Testis (tissue), 2 donors: ENCODE data around the gene PXN.

Source experiments
- POLR2A ChIP-seq: fragments of 450-650 bp; IDR thresholded peaks from one replicate; pipeline ENCODE4 v1.6.1; 2017; ENCODE audit warnings: antibody characterized with exemption, mild to moderate bottlenecking, moderate library complexity
- TF ChIP-seq, protein P1 (sequence below), 3 experiments: fragments of 450-650 bp in 2 of 3; fragments of 200-600 bp in 1 of 3; sonication (generic) in 1 of 3; IDR thresholded peaks; one replicate each; pipeline ENCODE4 v1.5.1; 2016 to 2019; ENCODE audit warnings: antibody characterized with exemption in 3 of 3, mild to moderate bottlenecking in 2 of 3, moderate library complexity in 1 of 3

DNA sequence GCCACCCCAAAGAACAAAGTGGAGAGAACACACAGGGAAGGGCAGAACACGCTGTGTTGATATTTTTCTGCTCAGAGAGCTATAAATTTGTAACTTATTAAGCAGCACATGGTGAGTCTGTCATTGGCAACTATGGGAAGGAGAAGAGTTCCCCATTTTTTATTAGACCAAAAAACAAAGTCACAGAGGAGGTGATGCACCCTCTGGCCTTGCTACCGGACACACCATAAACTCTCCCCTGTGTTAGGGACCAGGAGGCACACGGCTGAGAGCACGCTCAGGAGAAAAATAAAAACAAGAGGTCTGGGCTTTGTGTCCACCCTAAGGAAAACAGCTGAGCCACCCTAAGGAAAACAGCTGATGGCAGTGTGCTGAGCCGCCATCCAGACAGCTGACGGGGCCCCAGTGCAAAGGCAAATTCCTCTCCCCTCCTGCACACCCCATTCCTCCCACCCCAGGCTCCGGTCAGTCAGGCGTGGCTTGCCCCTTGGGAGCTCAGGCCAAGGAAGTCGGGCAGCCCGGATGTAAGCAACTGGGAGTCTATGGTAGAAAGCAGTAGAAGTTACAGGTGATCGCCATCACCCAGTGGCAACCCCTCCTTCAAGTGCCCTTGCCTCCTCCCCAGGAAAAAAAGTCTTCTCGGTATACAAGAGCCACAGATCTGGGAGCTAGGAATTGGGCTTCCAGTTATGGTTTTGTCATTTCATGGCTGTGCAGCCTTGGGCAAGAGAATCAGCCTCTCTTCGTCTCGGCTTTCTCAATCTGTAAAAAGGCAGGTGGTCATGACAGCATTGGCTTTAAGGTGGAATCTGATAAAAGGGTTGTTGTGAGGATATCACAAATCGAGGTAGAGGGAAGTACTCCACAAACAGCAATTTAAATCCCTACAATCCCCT is 2.4 kb downstream of the PXN start:
- TF ChIP-seq, protein P1, sequence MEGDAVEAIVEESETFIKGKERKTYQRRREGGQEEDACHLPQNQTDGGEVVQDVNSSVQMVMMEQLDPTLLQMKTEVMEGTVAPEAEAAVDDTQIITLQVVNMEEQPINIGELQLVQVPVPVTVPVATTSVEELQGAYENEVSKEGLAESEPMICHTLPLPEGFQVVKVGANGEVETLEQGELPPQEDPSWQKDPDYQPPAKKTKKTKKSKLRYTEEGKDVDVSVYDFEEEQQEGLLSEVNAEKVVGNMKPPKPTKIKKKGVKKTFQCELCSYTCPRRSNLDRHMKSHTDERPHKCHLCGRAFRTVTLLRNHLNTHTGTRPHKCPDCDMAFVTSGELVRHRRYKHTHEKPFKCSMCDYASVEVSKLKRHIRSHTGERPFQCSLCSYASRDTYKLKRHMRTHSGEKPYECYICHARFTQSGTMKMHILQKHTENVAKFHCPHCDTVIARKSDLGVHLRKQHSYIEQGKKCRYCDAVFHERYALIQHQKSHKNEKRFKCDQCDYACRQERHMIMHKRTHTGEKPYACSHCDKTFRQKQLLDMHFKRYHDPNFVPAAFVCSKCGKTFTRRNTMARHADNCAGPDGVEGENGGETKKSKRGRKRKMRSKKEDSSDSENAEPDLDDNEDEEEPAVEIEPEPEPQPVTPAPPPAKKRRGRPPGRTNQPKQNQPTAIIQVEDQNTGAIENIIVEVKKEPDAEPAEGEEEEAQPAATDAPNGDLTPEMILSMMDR (IDR thresholded peaks at IDR 0.05): no peak
- no peak for TF ChIP-seq POLR2A
